NK-92 (cell line): ENCODE data around the gene MICAL2.

ENCODE experiments used
- DNase-seq: peaks from one replicate; lab custom pipeline; 2025; ENCODE audit not compliant: unreplicated experiment; lab: John Stamatoyannopoulos, UW

MICAL2 gene

DNA sequence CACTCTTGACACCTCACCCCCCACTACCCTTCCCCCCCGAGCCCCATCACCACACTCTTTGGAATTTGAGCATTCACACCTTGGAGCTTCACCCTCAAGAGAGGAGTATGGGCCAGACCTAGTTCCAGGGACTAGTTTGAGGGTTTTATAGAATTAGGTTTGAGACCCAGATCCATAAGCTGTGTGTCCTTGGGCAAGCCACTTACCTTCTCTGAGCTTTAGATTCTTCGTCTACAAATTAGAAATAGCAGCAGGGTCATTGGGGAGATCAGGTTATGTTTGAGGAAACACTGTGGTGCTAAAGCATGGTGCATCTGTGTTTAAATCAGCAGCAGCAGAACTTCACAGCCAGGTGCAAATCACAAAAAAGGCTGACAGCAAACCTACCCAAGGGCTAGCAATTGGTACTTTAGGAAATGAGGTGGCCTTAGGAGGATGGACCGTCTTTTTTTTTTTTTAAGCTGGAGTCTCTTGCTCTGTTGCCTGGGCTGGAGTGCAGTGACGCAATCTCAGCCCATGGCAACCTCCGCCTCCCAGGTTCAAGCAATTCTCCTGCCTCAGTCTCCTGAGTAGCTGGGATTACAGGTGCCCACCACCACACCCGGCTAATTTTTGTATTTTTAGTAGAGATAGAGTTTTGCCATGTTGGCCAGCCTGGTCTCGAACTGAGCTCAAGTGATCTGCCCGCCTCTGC lies 114.8 kb downstream of the MICAL2 start:
- no peak for DNase-seq

DNA sequence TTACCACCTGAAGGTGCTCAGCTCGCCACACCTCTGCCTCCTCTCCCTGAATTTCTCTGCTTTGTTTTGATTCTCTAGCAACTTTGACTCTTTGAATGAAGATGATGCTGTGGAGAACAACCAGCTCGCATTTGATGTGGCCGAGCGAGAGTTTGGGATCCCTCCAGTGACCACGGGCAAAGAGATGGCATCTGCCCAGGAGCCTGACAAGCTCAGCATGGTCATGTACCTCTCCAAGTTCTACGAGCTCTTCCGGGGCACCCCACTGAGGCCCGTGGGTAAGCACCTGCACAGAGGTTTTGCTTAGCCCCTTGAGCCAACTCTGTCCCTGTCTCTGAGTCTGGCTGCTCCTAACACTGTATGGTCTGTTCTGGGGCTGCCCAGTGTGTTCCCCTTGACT lies 115.7 kb downstream of the MICAL2 start:
- no peak for DNase-seq

DNA sequence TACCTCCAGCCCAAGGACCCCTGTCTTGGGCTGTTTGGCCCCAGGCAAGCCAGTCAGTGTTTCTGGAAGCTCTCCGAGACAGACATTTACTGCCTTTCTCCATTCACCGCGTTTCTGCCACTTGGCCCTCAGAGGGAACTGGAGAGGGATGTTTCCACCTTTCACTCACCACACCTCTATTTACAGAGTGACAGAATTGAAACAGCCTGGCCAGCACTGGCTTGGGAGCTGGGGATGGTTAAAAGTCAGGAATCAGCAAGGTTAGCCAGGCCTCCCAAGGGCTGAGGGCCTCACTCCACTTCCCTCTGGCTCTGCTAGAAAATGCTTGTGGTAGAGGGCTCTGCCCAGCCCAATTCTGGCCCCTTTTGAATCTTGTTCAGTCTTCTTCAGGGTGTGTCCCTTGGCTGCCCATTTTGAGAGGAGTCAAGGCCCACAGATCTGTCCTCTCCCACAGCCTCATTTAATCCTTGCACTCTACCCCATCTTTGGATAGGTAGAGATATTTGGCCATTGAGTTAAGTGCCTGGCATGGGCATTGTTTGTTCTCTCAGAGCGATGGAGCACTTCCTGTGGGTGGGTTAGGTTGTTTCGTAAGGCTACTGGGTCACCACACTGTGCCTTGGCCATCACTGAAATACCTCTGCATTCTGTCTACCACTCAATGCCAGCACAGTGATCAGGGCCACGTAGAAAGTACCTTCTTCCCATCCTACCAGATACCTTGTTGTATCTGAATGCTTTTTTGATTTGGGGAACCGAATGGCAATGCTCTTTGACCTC lies 119.2 kb downstream of the MICAL2 start:
- no peak for DNase-seq

DNA sequence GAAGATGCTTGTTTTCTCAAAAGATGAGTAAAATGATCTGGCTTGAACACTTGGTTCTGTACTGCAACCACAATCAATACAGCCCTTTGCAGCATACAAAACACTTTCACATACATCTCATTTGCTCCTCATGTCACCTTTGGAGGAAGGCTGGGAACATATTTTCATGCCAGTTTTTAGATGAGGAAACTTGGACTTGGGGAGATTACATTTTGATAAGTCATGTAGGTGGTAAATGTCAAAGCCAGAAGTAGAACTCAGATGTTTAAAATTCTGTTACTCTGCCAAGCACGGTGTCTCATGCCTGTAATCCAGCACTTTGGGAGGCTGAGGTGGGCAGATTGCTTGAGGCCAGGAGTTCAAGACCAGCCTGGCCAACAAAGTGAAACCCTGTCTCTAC lies 121.8 kb downstream of the MICAL2 start:
- DNase-seq: no peak

DNA sequence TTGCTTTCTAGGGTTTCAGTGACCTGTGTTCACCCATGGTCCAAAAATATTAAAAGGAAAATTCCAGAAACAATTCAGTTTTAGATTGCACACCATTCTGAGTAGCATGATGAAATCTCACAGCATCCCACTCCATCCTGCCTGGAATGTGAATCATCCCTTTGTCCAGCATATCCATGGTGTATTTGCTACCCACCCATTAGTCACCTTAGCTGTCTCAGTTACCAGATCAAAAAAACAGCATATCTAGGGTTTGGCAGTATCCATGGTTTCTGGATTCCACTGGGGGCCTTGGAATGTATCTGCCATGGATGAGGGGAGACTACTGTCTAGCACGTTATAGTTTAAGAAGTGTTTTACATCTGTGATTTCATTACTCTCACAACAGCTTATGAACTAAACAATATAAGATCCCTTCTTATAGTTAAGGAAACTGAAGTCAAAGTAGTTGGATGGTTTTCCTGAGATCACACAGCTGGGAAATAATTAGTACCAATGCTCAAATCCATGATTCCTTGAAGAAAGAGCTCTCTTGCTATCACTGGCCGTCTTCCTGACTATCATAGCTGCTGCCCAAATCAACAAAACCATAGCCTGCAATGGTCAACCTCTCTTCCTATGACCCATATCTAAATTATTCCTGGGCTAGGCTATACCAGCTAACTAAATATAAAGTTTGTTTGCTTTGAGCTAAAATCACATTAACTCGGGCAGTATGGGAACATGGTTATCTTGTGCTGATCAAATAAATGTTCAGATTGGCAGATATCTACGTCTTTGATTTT lies 122.6 kb downstream of the MICAL2 start:
- DNase-seq: no peak

DNA sequence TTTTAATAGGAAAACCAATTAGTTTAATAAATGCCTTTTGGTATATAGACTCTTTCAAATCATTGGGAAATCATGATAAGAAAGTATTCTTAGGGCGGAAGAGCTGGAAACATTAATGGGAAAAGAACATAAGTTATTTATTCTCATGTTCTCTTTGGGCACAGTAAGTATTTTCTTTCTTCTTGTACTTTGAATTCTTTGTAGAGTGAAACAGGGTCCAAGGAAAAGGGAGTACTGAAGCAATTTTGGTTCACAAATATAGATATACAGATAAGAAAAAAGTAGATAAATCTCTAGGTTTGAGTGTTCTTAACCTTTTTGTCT lies 123.2 kb downstream of the MICAL2 start:
- no peak for DNase-seq

DNA sequence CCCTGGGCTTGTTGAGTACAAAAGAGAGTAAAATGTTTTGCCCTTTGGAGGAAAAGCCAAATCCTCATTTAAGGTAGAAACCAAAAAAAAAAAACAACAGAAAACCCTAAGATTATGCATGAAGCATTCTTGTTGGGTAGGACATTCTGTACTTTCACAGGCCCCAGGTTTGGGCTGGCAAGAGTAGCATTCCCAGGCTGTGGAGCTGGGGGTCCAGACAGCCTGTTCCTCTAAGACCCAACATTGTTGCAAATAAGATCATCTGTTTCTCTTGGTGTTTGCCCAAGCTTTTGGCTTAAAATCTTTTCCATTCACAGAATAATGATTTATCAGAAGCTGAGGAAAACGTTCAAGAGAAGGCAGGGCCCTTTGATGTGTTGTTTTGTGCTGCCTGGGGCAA lies 123.8 kb downstream of the MICAL2 start:
- DNase-seq: no peak

DNA sequence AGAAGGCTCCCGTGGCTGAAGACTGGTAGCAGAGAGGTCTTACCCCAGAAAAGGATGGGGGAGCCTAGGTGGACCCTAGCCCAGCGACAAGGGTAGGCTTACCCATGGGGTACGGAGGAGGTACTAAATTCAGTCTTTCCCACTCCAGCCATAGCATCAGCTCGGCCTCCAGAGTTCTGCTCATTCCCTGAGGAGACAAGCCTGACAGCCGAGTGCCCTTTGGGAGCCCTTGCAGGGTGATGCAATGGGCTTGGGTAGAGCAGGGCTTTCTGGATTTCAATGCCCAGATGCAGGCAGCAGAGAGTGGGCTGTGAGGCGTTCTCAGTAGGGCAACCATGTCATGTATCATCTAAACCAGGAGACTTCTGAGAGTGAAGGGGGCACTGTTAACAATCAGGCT lies 124.7 kb downstream of the MICAL2 start:
- DNase-seq: no peak

DNA sequence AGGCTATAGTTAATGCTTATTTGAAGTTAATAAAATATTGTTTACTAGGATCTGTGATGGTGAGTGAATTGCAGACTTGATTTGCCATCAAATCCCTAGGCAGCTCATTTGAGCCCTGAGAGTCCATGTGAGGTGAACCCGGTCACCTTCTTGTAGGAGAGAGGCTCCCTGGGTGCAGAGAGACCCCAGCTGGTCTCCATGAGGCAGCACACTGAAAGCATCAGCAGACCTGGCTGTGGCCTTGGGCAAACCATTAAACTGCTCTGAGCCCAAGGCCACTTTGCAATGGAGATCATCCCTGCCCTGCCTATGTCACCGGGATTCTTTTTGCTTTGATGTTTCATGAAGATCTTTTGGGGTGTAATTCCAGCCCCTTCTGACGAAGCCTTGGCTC lies 125.2 kb downstream of the MICAL2 start:
- no peak for DNase-seq

DNA sequence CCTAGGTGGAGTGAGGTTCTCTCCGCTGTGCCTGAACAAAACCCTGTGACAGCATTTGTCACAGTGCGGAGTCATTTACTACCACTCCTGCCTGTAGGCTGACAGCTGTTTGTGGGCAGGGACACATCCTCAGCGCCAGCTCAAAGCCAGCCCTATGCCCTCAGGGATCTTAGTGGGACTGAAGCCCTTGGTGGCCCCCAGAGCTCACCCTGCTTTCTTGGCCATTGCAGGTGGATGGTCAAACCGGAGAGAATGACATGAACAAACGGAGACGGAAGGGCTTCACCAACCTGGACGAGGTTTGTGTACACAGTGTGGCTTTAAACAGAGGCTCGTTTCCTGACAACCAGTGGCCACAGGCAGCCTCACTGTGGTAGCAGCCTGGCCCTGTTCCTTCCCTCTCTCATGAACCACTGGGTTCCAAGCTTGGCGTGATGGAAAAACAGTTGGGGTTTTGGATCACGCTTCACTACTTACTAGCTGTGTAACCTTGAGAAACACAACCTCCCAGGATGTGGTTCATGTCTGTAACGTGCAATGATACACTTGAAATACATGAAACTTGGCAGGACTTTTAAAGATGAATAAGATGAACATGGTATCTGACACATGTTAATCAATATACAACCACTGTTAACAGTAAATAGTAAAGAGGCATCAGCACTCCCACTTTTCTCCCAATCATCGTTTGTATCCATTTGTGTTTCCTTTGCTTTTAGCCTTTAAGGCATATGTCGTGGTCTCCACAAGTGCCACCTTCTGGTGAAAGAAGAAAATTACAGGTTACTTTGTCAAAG lies 125.8 kb downstream of the MICAL2 start:
- DNase-seq: no peak

DNA sequence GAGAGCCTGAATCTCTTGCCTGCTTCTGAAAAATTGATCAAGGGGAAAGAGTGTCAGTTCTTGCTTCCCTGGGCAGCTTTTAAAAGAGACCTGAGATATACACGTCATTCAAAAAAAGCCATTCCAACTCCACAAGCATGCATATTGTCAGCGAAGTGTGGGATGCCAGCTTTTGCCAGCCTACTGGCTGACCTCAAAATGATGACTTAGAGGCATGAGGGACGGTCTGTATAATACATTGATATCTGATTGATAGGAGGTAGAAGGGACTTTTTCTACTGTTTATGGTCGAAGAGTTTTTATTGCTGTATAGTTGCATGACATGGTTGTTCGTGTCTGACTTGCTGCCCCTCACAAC lies 126.3 kb downstream of the MICAL2 start:
- no peak for DNase-seq

DNA sequence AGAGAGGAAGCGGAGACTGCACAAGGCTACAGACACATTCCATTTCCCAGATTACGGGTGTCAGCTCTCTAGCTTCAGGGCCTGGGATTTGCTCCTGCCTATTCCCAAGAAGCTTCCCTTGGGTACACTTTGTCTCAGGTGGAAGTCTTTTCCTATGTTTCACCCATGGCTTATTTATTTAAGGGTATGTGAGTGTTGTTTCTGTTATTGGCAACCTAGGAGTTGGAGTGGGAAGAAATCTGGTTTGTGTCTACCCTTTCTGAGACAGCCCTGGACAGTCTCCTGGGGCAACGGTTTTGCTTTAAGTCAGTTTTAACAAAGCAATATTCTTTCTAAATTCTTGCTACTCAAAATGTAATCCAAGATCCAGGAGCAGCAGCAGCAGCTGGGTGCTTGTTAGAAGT lies 127.0 kb downstream of the MICAL2 start:
- no peak for DNase-seq

DNA sequence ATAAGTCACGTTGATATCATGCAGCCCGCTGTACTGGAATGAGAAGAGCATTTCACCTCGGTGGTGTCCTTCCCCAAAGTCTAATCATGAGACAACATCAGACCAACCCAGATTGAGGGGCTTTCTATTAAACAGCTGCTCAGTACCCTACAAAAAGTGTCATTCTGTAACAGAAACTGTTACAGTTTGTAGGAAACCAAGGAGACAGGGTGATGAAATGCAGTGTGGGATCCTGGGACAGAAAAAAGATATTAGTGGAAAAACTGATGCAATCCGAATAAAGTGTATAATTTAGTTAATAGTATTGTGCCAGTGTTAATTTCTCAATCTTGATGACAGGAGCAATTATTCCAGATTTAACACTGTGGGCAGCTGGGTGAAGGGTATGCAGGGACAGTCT lies 128.0 kb downstream of the MICAL2 start:
- DNase-seq: no peak

DNA sequence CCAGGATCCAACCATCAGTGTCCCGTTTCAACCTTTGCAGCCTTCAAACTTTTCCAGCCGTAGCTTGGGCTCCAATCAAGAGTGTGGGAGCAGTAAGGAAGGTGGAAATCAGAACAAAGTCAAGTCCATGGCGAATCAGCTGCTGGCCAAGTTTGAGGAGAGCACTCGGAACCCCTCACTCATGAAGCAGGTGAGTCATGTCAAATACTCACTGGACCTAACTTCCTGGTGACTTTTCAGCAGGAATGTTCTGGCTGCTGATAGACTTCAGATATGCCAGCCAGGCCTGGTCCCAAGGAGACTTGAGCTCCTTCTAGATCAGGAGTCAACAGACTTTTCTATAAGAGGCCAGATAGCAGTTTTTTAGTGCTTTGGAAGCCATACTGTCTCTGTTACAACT lies 129.0 kb downstream of the MICAL2 start:
- no peak for DNase-seq

DNA sequence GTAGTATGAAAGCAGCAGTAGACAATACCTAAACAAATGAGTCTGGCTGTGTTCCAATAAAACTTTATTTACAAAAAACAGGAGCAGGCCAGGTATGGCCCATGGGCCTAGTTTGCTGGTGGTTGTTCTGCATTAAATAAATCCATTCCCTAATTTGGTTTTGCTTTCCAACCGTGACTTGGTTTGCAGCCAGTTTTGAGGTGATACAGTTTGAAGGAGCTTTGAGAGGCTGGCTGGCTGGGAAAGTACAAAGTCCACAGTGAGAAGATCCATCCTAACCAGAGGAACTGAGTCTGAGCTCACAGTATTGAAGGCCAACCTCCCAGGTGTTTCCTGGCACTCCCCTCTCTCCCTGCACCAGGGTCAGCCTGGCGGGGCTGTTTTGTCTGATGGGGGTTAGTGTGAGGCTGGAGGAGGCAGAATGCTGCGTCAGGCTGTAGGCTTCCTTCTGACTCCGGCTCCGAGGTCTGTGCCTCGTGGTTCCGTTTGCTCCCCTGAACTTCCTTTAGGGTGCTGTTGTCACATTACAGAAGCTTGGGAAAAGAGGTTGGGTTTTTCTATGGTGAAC lies 129.5 kb downstream of the MICAL2 start:
- no peak for DNase-seq

DNA sequence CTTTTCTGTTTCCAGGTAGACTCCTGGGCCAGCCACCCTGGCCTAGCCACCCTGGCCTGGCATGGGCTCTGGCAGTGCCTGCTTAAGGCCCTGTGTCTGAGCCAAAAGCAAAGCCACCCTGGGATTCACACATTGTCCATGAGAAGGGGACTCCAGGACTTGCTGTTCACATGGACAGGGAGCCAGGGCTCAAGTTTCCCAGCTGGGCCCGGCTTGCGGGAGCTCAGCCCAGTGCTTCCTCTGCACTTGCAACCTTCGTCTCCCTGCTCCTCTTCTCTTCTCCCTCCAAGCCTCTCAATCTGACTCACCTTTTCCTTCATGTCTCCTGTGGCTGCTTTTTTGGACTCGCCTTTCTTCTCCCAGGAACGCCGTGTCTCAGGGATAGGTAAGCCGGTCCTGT lies 130.3 kb downstream of the MICAL2 start:
- no peak for DNase-seq

DNA sequence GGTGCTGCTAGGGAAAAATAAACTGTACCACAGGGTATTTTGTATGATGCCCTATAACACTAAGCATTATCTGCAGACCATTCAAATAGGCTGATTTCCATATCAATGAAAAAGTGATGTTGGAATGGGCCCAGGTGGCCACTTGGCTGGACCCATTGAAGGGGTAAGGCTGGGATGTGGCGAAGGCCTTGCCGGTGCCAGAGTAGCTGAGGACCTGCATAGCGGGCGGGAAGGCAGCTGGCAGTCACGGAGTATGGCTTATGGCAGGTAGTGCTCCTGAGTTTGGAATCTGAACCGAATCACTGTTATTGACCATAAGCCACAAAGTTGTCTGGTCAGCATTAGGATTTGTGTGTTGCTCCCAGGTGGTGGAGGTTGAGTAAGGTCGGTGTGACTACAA lies 131.0 kb downstream of the MICAL2 start:
- no peak for DNase-seq

DNA sequence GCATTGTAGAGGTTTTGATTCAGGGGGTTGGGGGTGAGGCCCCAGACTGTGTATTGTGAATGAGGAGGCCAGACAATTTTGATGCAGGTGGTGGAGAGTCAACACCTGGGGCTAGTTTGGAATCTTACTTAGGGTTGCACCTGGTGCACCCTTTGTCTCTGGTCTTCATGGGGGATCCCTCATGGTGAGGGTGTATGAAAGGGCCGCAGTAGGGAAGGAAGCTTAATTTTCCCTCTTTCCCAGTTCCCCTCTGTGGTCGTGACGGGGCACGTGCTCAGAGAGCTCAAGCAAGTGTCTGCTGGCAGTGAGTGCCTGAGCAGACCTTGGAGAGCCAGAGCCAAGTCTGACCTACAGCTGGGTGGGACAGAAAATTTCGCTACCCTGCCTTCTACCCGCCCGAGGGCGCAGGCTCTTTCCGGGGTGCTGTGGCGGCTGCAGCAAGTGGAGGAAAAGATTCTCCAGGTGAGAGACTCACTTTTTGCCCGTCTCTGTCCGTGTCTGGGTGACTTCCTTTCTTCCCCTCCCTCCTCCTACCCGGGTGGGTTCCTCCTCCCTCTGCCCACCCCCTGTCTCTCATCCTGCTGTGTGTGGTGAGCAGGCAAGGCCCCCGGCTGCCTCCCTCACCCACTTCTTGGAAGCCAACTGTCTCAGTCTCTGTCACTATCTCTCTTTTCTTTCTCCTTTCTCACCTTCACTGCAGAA lies 131.7 kb downstream of the MICAL2 start:
- DNase-seq: no peak

DNA sequence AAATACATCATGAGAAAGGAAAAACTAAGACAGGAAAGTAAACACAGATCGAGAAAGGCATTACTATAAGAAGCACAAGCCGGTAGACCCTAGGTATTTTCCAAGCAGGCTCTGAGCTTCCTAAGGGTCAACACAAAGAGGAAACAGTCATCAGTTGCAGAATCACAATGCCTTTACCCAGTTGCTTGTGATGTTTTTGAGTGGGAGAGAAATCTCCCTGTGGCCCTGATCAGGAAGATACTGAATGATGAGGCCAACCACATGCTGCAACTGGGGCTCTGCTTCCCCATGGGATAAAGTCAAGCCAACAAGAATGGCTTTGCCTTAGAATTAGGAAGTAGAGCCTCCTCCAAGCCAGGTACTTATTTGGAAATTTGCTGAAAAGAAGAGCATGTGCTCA lies 132.6 kb downstream of the MICAL2 start:
- no peak for DNase-seq

DNA sequence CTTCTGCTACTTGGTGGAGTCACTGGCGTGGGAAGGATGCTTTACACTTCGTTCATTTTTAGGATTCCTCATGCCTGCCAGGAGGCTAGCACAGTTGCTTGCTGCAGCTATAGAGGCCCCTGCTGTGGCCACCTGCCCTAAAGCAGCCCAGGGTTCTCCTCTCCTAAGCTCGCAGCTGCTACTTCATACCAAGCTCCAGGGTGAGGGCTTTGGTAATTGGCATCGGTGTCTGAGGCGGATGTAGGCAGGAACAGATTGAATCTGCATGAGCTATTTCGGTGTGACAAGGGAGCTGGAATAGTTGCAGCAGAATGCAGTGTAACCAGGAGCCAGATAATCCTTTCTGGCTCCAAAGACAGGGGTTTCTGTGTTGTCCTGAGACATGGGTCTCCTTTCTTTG lies 133.1 kb downstream of the MICAL2 start:
- no peak for DNase-seq
